ENCODE results near the gene PDYN. TPM values are rescaled to one million over a fixed set of nuclear protein-coding genes. Genes with fewer than 3 reads are reported as not detected.

PDYN gene
- total RNA-seq, 1 donor from 2014 or later = not detected

DNA sequence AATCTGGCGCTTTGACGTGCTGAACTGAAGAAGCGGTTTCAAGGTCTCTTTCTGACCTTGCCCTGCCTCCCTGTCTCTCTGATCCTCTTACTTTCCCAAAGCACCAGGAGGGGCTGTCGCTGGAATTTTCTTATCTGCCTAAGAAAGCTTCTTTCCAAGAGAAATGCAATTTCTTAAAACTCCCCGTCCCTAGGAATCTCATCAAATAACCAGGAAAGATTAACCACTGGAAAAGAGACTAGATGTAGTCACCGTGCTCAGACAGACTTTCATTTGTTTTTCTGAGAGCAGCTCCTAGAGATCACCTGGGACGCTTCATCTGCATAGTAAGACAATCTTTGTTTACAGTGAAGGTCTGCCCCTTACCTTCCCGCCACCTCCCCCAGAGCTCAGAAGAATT lies 38.6 kb downstream of the PDYN start:
- no peaks in the 10 kb centered on the region for H3K36me3 Mint-ChIP-seq (ENCODE audit: low read depth, unreplicated experiment)
- no peak overlapping the region for H3K4me3 Mint-ChIP-seq (ENCODE audit: unreplicated experiment)
- H3K4me1 Mint-ChIP-seq (ENCODE audit: unreplicated experiment) = peaks cover under 1% of the 10 kb centered on the region
- no peak for DNase-seq (ENCODE audit: low spot score)
- TF ChIP-seq, protein P1, sequence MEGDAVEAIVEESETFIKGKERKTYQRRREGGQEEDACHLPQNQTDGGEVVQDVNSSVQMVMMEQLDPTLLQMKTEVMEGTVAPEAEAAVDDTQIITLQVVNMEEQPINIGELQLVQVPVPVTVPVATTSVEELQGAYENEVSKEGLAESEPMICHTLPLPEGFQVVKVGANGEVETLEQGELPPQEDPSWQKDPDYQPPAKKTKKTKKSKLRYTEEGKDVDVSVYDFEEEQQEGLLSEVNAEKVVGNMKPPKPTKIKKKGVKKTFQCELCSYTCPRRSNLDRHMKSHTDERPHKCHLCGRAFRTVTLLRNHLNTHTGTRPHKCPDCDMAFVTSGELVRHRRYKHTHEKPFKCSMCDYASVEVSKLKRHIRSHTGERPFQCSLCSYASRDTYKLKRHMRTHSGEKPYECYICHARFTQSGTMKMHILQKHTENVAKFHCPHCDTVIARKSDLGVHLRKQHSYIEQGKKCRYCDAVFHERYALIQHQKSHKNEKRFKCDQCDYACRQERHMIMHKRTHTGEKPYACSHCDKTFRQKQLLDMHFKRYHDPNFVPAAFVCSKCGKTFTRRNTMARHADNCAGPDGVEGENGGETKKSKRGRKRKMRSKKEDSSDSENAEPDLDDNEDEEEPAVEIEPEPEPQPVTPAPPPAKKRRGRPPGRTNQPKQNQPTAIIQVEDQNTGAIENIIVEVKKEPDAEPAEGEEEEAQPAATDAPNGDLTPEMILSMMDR (IDR thresholded peaks at IDR 0.05; ENCODE audit: unreplicated experiment) = no peak
- H3K27ac Mint-ChIP-seq (ENCODE audit: unreplicated experiment) = no peak overlapping the region
- H3K9me3 Mint-ChIP-seq (ENCODE audit: unreplicated experiment) = no peaks in the 10 kb centered on the region
- no peaks in the 10 kb centered on the region for H3K27me3 Mint-ChIP-seq (ENCODE audit: unreplicated experiment)

DNA sequence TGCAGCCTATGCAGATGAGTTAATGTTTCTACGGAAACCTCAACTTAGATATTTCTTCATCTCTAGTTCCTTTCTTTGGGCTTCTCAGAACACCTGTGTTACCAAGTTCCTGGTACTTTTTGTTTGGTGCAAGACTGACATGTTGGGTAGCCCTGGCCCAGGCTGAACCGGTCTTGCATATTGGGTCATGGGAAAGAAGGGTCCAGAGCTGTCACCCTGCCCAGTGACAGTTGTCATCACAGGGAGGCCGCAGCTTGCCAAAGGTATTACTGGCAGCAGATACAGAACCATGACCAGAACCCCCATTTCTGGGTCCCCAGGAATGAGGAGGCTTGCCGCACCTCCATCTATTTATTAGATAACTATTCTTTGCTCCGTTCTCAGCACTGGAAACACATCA lies 40.2 kb downstream of the PDYN start:
- Mint-ChIP-seq H3K9me3 (ENCODE audit: unreplicated experiment) (no peaks in the 10 kb centered on the region), H3K27ac (ENCODE audit: unreplicated experiment) (no peak overlapping the region), H3K36me3 (ENCODE audit: low read depth, unreplicated experiment) (no peaks in the 10 kb centered on the region), H3K27me3 (ENCODE audit: unreplicated experiment) (peaks cover under 1% of the 10 kb centered on the region), H3K4me3 (ENCODE audit: unreplicated experiment) (no peak overlapping the region), H3K4me1 (ENCODE audit: unreplicated experiment) (peaks cover 16% of the 10 kb centered on the region)
- no peak for DNase-seq (ENCODE audit: low spot score)
- TF ChIP-seq, protein P1 (IDR thresholded peaks at IDR 0.05; ENCODE audit: unreplicated experiment) = no peak

DNA sequence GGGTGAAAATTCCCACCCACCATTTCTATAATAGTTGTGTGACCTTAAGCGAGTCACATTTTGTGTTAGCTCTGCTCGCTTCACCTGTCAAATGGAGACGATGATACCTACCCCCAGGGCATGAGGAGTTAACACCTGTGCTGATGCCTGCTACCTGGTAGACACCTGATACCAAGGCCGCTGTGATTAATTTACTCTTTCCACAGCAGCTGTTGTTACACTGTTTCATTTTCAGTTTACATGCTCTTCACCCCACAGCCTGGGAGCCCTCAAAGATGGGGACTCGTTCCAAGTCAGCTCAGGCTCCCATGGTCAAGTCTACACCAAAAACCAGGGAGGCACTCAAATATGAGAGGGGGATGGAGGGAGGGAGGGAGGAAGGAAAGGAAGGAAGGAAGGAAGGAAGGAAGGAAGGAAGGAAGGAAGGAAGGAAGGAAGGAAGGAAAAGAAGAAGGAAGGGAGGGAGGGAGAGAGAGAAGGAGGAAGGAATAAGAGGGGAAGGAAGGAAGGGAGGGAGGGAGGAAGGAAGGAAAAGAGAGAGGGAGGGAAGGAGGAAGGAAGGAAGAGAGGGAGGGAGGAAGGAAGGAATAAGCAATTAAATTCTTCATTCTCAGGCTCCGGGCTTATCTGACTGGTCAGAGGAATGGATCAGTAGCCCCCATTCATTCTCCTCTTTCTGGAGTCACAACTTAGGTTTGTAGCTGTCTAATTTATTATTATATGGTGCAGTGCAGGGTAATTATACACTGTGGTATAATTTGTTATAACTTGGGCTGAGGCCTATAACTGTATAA lies 40.9 kb downstream of the PDYN start:
- TF ChIP-seq, protein P1 (IDR thresholded peaks at IDR 0.05; ENCODE audit: unreplicated experiment) = no peak
- no peak for DNase-seq (ENCODE audit: low spot score)
- Mint-ChIP-seq H3K9me3 (ENCODE audit: unreplicated experiment) (no peaks in the 10 kb centered on the region), H3K4me3 (ENCODE audit: unreplicated experiment) (no peak overlapping the region), H3K27ac (ENCODE audit: unreplicated experiment) (no peak overlapping the region), H3K36me3 (ENCODE audit: low read depth, unreplicated experiment) (no peaks in the 10 kb centered on the region), H3K4me1 (ENCODE audit: unreplicated experiment) (peaks cover 21% of the 10 kb centered on the region), H3K27me3 (ENCODE audit: unreplicated experiment) (peaks cover 1% of the 10 kb centered on the region)

DNA sequence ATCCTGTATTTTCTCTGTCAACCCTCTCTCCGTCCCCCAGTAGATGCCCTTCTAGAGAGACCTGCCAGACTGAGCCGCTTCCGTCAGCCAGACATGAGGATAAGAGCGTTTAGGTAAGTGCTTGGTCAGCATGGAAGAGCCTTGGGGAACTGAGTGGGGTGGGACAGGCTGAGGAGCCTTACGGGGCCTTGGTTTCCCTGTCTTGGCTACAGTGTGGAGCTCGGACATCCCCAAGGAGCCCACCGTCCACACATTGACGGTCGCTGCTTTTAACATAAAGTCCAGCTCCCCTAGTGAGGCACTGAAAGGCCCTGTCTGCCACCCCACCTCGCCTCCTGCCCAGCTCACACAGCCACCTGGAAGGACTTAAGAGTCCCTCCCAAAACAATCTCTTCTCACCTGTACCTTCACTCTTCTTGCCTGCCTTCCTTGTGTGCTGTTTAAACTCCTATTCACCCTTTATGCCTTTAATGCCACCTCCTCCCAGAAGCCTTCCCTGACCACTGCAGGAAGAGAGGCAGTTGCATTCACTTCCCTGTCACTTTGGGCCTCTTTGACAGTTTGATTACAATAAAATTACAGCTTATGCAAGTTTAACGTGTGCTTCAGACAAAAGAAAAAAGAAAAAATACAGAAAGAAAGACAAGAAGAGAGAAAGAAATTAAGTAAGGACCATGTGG lies 42.3 kb downstream of the PDYN start:
- H3K4me3 Mint-ChIP-seq (ENCODE audit: unreplicated experiment) = no peak overlapping the region
- H3K27ac Mint-ChIP-seq (ENCODE audit: unreplicated experiment) = no peak overlapping the region
- TF ChIP-seq, protein P1 (IDR thresholded peaks at IDR 0.05; ENCODE audit: unreplicated experiment) = no peak
- no peaks in the 10 kb centered on the region for H3K36me3 Mint-ChIP-seq (ENCODE audit: low read depth, unreplicated experiment)
- H3K27me3 Mint-ChIP-seq (ENCODE audit: unreplicated experiment) = peaks cover 1% of the 10 kb centered on the region
- no peak for DNase-seq (ENCODE audit: low spot score)
- H3K4me1 Mint-ChIP-seq (ENCODE audit: unreplicated experiment) = peaks cover 29% of the 10 kb centered on the region
- H3K9me3 Mint-ChIP-seq (ENCODE audit: unreplicated experiment) = no peaks in the 10 kb centered on the region

DNA sequence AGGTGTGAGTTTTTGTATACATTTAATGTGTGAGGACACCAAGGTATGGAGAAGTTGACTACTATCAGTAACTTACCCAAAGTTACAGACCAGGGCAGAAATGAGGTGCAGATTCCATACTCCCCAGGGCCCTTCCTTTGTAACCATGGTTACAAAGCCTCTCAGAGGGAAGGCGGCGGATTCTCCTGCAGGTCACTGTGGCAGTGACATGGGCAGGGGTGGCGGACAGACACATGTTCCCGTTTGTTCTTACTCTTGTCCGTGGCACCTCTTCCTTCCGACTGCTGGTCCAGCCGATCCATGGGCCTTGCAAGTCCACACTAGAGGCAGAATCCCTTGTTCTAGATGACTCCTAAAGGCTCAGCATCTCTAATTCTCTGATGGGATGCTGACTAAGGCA lies 43.0 kb downstream of the PDYN start:
- no peak overlapping the region for H3K27ac Mint-ChIP-seq (ENCODE audit: unreplicated experiment)
- no peaks in the 10 kb centered on the region for H3K36me3 Mint-ChIP-seq (ENCODE audit: low read depth, unreplicated experiment)
- peaks cover 30% of the 10 kb centered on the region for H3K4me1 Mint-ChIP-seq (ENCODE audit: unreplicated experiment)
- H3K27me3 Mint-ChIP-seq (ENCODE audit: unreplicated experiment) = peaks cover 1% of the 10 kb centered on the region
- no peaks in the 10 kb centered on the region for H3K9me3 Mint-ChIP-seq (ENCODE audit: unreplicated experiment)
- no peak for DNase-seq (ENCODE audit: low spot score)
- H3K4me3 Mint-ChIP-seq (ENCODE audit: unreplicated experiment) = no peak overlapping the region
- TF ChIP-seq, protein P1 (IDR thresholded peaks at IDR 0.05; ENCODE audit: unreplicated experiment) = no peak
